Measurements from ENCODE around the gene SYTL5. TPM values are rescaled to one million over a fixed set of nuclear protein-coding genes. Genes with fewer than 3 reads are reported as not detected.

The SYTL5 gene
- total RNA-seq, 1 experiment from 2014 or later, result 0.04 TPM

DNA sequence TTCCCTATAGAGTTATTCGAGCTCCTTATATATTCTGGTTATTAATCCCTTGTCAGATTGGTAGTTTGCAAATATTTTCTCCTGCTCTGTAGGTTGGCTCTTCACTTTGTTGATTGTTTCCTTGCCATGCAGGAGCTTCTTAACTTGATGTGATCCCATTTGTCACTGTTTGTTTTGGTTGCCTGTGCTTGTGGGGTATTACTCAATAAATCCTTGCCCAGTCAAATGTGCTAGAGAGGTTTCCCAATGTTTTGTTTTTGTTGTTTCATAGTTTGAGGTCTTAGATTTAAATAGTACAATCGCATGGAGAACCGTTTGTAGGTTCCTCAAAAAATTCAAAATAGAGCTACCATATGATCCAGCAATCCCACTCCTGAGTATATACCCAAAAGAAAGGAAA, 2.3 kb upstream of the SYTL5 start:
- POLR2A ChIA-PET (ENCODE audit: unreplicated experiment), result no interaction called here
- BruUV-seq (replicated peaks), result no TSS peak
- DNase-seq, result no peak

DNA sequence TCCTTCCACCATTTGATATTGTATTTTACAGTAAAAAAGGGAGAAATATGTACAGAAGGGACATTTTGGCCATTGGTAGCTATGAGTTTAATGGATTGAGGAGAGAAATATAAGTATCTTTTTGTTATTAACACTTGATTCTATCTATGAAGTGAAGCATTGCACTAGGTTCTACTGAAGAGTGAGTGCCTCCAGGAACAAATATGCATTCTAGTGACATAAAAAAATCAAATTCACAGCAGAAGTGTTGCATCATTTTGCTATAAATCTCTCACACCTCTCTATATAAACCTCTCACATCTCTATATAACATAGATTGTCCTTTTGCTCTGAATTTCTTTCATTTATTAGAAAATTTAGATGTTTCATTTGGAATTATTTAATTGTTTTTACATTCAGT, 425 bp downstream of the SYTL5 start:
- ATAC-seq (no peak), DNase-seq (no peak)
- H3K4me3 ChIP-seq (ENCODE audit: low read length), result no peak overlapping the region; the same call in 1 of the 2 replicates
- no peak overlapping the region for H3K9ac ChIP-seq (ENCODE audit: low read length)
- no peaks in the 10 kb centered on the region for H4K20me1 ChIP-seq (ENCODE audit: low read length)
- H3K79me2 ChIP-seq (ENCODE audit: low read length), result no peaks in the 10 kb centered on the region
- H3K9me2 ChIP-seq (replicated peaks; ENCODE audit: low read length), result no peaks in the 10 kb centered on the region
- H3K4me2 ChIP-seq (ENCODE audit: low read length), result peak overlapping the region; percentile 73
- H3K27ac ChIP-seq (ENCODE audit: low read length), result peak overlapping the region; percentile 56
- no peaks in the 10 kb centered on the region for H3F3A ChIP-seq (ENCODE audit: low read length, unreplicated experiment)
- intact Hi-C loops (cut with micrococcal nuclease), result no loop called here
- no peaks in the 10 kb centered on the region for H3K9me3 ChIP-seq (ENCODE audit: low read length)
- POLR2A ChIA-PET (ENCODE audit: unreplicated experiment), result no interaction called here
- no peaks in the 10 kb centered on the region for H3K27me3 ChIP-seq (ENCODE audit: low read length)
- H2AFZ ChIP-seq (ENCODE audit: low read length), result no peak overlapping the region
- no peaks in the 10 kb centered on the region for H3K36me3 ChIP-seq (ENCODE audit: low read depth, low read length)
- TF ChIP-seq EZH2 (IDR thresholded peaks at IDR 0.05; ENCODE audit: low read length, unreplicated experiment), result no peak
- TF ChIP-seq EZH2phosphoT487 (IDR thresholded peaks at IDR 0.05; ENCODE audit: borderline replicate concordance, low read length), result no peak
- TF ChIP-seq, protein P1, sequence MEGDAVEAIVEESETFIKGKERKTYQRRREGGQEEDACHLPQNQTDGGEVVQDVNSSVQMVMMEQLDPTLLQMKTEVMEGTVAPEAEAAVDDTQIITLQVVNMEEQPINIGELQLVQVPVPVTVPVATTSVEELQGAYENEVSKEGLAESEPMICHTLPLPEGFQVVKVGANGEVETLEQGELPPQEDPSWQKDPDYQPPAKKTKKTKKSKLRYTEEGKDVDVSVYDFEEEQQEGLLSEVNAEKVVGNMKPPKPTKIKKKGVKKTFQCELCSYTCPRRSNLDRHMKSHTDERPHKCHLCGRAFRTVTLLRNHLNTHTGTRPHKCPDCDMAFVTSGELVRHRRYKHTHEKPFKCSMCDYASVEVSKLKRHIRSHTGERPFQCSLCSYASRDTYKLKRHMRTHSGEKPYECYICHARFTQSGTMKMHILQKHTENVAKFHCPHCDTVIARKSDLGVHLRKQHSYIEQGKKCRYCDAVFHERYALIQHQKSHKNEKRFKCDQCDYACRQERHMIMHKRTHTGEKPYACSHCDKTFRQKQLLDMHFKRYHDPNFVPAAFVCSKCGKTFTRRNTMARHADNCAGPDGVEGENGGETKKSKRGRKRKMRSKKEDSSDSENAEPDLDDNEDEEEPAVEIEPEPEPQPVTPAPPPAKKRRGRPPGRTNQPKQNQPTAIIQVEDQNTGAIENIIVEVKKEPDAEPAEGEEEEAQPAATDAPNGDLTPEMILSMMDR (conservative IDR thresholded peaks at IDR 0.05; ENCODE audit: low read depth, low read length), result no peak
- CTCF ChIA-PET, result no interaction called here
- no TSS peak for BruUV-seq (replicated peaks)
- H3K4me1 ChIP-seq (ENCODE audit: insufficient read depth, low read length), result peaks cover 48% of the 10 kb centered on the region

More for the DNA sequence above, 2.3 kb upstream of the SYTL5 start:
- H3F3A ChIP-seq (ENCODE audit: low read length, unreplicated experiment), result no peaks in the 10 kb centered on the region
- no peaks in the 10 kb centered on the region for H3K9me3 ChIP-seq (ENCODE audit: low read length)
- no peaks in the 10 kb centered on the region for H4K20me1 ChIP-seq (ENCODE audit: low read length)
- H3K27ac ChIP-seq (ENCODE audit: low read length), result no peak overlapping the region
- no peaks in the 10 kb centered on the region for H3K79me2 ChIP-seq (ENCODE audit: low read length)
- no peak for ATAC-seq
- no peaks in the 10 kb centered on the region for H3K36me3 ChIP-seq (ENCODE audit: low read depth, low read length)
- no peaks in the 10 kb centered on the region for H3K27me3 ChIP-seq (ENCODE audit: low read length)
- H3K4me2 ChIP-seq (ENCODE audit: low read length), result no peak overlapping the region
- intact Hi-C loops (cut with micrococcal nuclease), result no loop called here
- H3K9me2 ChIP-seq (replicated peaks; ENCODE audit: low read length), result no peaks in the 10 kb centered on the region
- H2AFZ ChIP-seq (ENCODE audit: low read length), result no peak overlapping the region
- CTCF ChIA-PET, result no interaction called here
- no peak overlapping the region for H3K4me3 ChIP-seq (ENCODE audit: low read length)
- H3K9ac ChIP-seq (ENCODE audit: low read length), result no peak overlapping the region
- H3K4me1 ChIP-seq (ENCODE audit: insufficient read depth, low read length), result peaks cover 43% of the 10 kb centered on the region
- TF ChIP-seq EZH2phosphoT487 (IDR thresholded peaks at IDR 0.05; ENCODE audit: borderline replicate concordance, low read length), result no peak
- no peak for TF ChIP-seq EZH2 (IDR thresholded peaks at IDR 0.05; ENCODE audit: low read length, unreplicated experiment)
- TF ChIP-seq, protein P1 (conservative IDR thresholded peaks at IDR 0.05; ENCODE audit: low read depth, low read length), result no peak

DNA sequence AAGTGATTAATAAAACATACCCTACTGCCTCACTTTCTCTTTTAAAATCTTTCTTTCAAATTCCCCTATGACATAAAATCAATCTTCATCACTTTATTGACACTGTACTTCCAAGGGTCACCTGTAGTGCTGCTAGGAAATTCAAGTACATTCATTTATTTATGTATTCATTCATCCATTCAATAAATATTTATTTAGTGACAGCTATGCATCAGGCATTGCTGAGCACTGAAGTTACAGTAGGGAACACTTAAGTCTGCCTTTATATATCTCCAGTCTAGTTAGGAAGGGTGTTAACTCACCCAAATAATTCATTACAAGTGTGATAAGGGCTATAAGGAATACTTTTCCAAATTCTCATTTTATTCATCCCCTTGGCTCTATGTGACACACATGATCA, 2.3 kb downstream of the SYTL5 start:
- no TSS peak for BruUV-seq (replicated peaks)
- intact Hi-C loops (cut with micrococcal nuclease), result loop anchor here (1.0 to 2.0 kb wide), 3 partner anchors 31 to 158 kb away; no protein-coding TSS in a partner anchor
- H3K4me1 ChIP-seq (ENCODE audit: insufficient read depth, low read length), result peaks cover 48% of the 10 kb centered on the region
- no peaks in the 10 kb centered on the region for H3F3A ChIP-seq (ENCODE audit: low read length, unreplicated experiment)
- H3K27ac ChIP-seq (ENCODE audit: low read length), result peak overlapping the region; percentile 32
- no peak overlapping the region for H2AFZ ChIP-seq (ENCODE audit: low read length)
- no peaks in the 10 kb centered on the region for H3K9me2 ChIP-seq (replicated peaks; ENCODE audit: low read length)
- peak; percentile 69 for ATAC-seq
- no peaks in the 10 kb centered on the region for H4K20me1 ChIP-seq (ENCODE audit: low read length)
- ChIA-PET CTCF (no interaction called here), POLR2A (ENCODE audit: unreplicated experiment) (no interaction called here)
- no peaks in the 10 kb centered on the region for H3K9me3 ChIP-seq (ENCODE audit: low read length)
- no peak overlapping the region for H3K4me3 ChIP-seq (ENCODE audit: low read length)
- H3K36me3 ChIP-seq (ENCODE audit: low read depth, low read length), result no peaks in the 10 kb centered on the region
- H3K79me2 ChIP-seq (ENCODE audit: low read length), result no peaks in the 10 kb centered on the region
- no peak for TF ChIP-seq EZH2phosphoT487 (IDR thresholded peaks at IDR 0.05; ENCODE audit: borderline replicate concordance, low read length)
- TF ChIP-seq EZH2 (IDR thresholded peaks at IDR 0.05; ENCODE audit: low read length, unreplicated experiment), result no peak
- TF ChIP-seq, protein P1 (conservative IDR thresholded peaks at IDR 0.05; ENCODE audit: low read depth, low read length), result peak; percentile 39; the same call in 1 of the 2 replicates
- H3K27me3 ChIP-seq (ENCODE audit: low read length), result no peaks in the 10 kb centered on the region
- no peak overlapping the region for H3K9ac ChIP-seq (ENCODE audit: low read length)
- DNase-seq, result peak; percentile 66
- H3K4me2 ChIP-seq (ENCODE audit: low read length), result peak overlapping the region; percentile 33
